ENCODE measurements around the gene PEX16.

PEX16 gene

GRCh38 chr11:45887587-45887986 is 30.1 kb downstream of the PEX16 start:
- Mint-ChIP-seq H3K4me1 (ENCODE audit: low read depth) (peaks cover 1% of the 10 kb centered on the region), H3K27ac (no peak overlapping the region), H3K36me3 (ENCODE audit: low read depth) (no peaks in the 10 kb centered on the region), H3K27me3 (ENCODE audit: low read depth) (peaks cover 4% of the 10 kb centered on the region), H3K4me3 (no peak overlapping the region), H3K9me3 (no peaks in the 10 kb centered on the region)
- no peak for DNase-seq (ENCODE audit: low spot score)

- Mint-ChIP-seq H3K9me3 (no peaks in the 10 kb centered on the region), H3K4me3 (peak overlapping the region; percentile 35), H3K27ac (no peak overlapping the region), H3K36me3 (ENCODE audit: low read depth) (peaks cover 2% of the 10 kb centered on the region), H3K4me1 (ENCODE audit: low read depth) (peaks cover 1% of the 10 kb centered on the region), H3K27me3 (ENCODE audit: low read depth) (peaks cover 4% of the 10 kb centered on the region)
- DNase-seq (ENCODE audit: low spot score), result no peak
These were observed 30.7 kb downstream of the PEX16 start for GRCh38 chr11:45886816-45887520.

GRCh38 chr11:45885921-45886721 is 31.6 kb downstream of the PEX16 start:
- Mint-ChIP-seq H3K27ac (no peak overlapping the region), H3K36me3 (ENCODE audit: low read depth) (peaks cover 2% of the 10 kb centered on the region), H3K4me3 (peak overlapping the region; percentile 35), H3K9me3 (no peaks in the 10 kb centered on the region), H3K4me1 (ENCODE audit: low read depth) (peaks cover 1% of the 10 kb centered on the region), H3K27me3 (ENCODE audit: low read depth) (peaks cover 4% of the 10 kb centered on the region)
- no peak for DNase-seq (ENCODE audit: low spot score)

- H3K4me3 Mint-ChIP-seq, result peak within 1 kb of the TSS; percentile 53
- no peak within 1 kb of the TSS for H3K27ac Mint-ChIP-seq
- H3K27me3 Mint-ChIP-seq (ENCODE audit: low read depth), result peaks cover 4% of the 10 kb centered on the region
- peaks cover 4% of the 10 kb centered on the region for H3K36me3 Mint-ChIP-seq (ENCODE audit: low read depth)
- peaks cover 1% of the 10 kb centered on the region for H3K4me1 Mint-ChIP-seq (ENCODE audit: low read depth)
- H3K9me3 Mint-ChIP-seq, result no peaks in the 10 kb centered on the region
- DNase-seq (ENCODE audit: low spot score), result peak; percentile 39
These were observed 32.3 kb downstream of the PEX16 start, which contains the start of gene MAPK8IP1 for GRCh38 chr11:45885274-45885920. TSS of gene MAPK8IP1 (plus strand) at chr11:45885651. CDS start at chr11:45885821, 170 bp downstream.

GRCh38 chr11:45884596-45885185 is 33.0 kb downstream of the PEX16 start:
- Mint-ChIP-seq H3K27me3 (ENCODE audit: low read depth) (peaks cover 4% of the 10 kb centered on the region), H3K27ac (no peak overlapping the region), H3K4me1 (ENCODE audit: low read depth) (peaks cover 1% of the 10 kb centered on the region), H3K4me3 (peak overlapping the region; percentile 53), H3K36me3 (ENCODE audit: low read depth) (peaks cover 4% of the 10 kb centered on the region), H3K9me3 (no peaks in the 10 kb centered on the region)
- DNase-seq (ENCODE audit: low spot score), result no peak

- DNase-seq (ENCODE audit: low spot score), result no peak
- H3K27me3 Mint-ChIP-seq (ENCODE audit: low read depth), result peaks cover 4% of the 10 kb centered on the region
- H3K4me1 Mint-ChIP-seq (ENCODE audit: low read depth), result peaks cover 1% of the 10 kb centered on the region
- H3K27ac Mint-ChIP-seq, result no peak overlapping the region
- H3K9me3 Mint-ChIP-seq, result no peaks in the 10 kb centered on the region
- peaks cover 4% of the 10 kb centered on the region for H3K36me3 Mint-ChIP-seq (ENCODE audit: low read depth)
- no peak overlapping the region for H3K4me3 Mint-ChIP-seq
These were observed 35.8 kb downstream of the PEX16 start for GRCh38 chr11:45881708-45882368.

- peaks cover 4% of the 10 kb centered on the region for H3K36me3 Mint-ChIP-seq (ENCODE audit: low read depth)
- H3K9me3 Mint-ChIP-seq, result no peaks in the 10 kb centered on the region
- H3K27ac Mint-ChIP-seq, result no peak overlapping the region
- H3K4me3 Mint-ChIP-seq, result no peak overlapping the region
- H3K27me3 Mint-ChIP-seq (ENCODE audit: low read depth), result no peaks in the 10 kb centered on the region
- DNase-seq (ENCODE audit: low spot score), result no peak
- H3K4me1 Mint-ChIP-seq (ENCODE audit: low read depth), result peaks cover 1% of the 10 kb centered on the region
These were observed 36.7 kb downstream of the PEX16 start for GRCh38 chr11:45880772-45881570.

- Mint-ChIP-seq H3K27me3 (ENCODE audit: low read depth) (no peaks in the 10 kb centered on the region), H3K4me3 (no peak overlapping the region), H3K9me3 (no peaks in the 10 kb centered on the region), H3K36me3 (ENCODE audit: low read depth) (peaks cover 8% of the 10 kb centered on the region), H3K4me1 (ENCODE audit: low read depth) (no peaks in the 10 kb centered on the region), H3K27ac (no peak overlapping the region)
- DNase-seq (ENCODE audit: low spot score), result no peak
These were observed 37.6 kb downstream of the PEX16 start for GRCh38 chr11:45879803-45880686.

GRCh38 chr11:45877845-45878244 is 39.8 kb downstream of the PEX16 start:
- Mint-ChIP-seq H3K4me1 (ENCODE audit: low read depth) (no peaks in the 10 kb centered on the region), H3K4me3 (no peak overlapping the region), H3K27ac (no peak overlapping the region), H3K27me3 (ENCODE audit: low read depth) (no peaks in the 10 kb centered on the region), H3K9me3 (no peaks in the 10 kb centered on the region), H3K36me3 (ENCODE audit: low read depth) (peaks cover 14% of the 10 kb centered on the region)
- no peak for DNase-seq (ENCODE audit: low spot score)

GRCh38 chr11:45877221-45877620 is 40.5 kb downstream of the PEX16 start:
- no peaks in the 10 kb centered on the region for H3K9me3 Mint-ChIP-seq
- no peak overlapping the region for H3K27ac Mint-ChIP-seq
- peaks cover 14% of the 10 kb centered on the region for H3K36me3 Mint-ChIP-seq (ENCODE audit: low read depth)
- H3K27me3 Mint-ChIP-seq (ENCODE audit: low read depth), result no peaks in the 10 kb centered on the region
- no peaks in the 10 kb centered on the region for H3K4me1 Mint-ChIP-seq (ENCODE audit: low read depth)
- H3K4me3 Mint-ChIP-seq, result no peak overlapping the region
- no peak for DNase-seq (ENCODE audit: low spot score)

- no peak for DNase-seq (ENCODE audit: low spot score)
- no peaks in the 10 kb centered on the region for H3K4me1 Mint-ChIP-seq (ENCODE audit: low read depth)
- no peak overlapping the region for H3K4me3 Mint-ChIP-seq
- H3K36me3 Mint-ChIP-seq (ENCODE audit: low read depth), result peaks cover 14% of the 10 kb centered on the region
- no peaks in the 10 kb centered on the region for H3K27me3 Mint-ChIP-seq (ENCODE audit: low read depth)
- H3K9me3 Mint-ChIP-seq, result no peaks in the 10 kb centered on the region
- H3K27ac Mint-ChIP-seq, result no peak overlapping the region
These were observed 41.3 kb downstream of the PEX16 start for GRCh38 chr11:45876401-45876800.

- H3K36me3 Mint-ChIP-seq (ENCODE audit: low read depth), result peaks cover 33% of the 10 kb centered on the region
- H3K27me3 Mint-ChIP-seq (ENCODE audit: low read depth), result no peaks in the 10 kb centered on the region
- H3K4me1 Mint-ChIP-seq (ENCODE audit: low read depth), result no peaks in the 10 kb centered on the region
- H3K27ac Mint-ChIP-seq, result no peak overlapping the region
- no peaks in the 10 kb centered on the region for H3K9me3 Mint-ChIP-seq
- DNase-seq (ENCODE audit: low spot score), result peak; percentile 7
- H3K4me3 Mint-ChIP-seq, result no peak overlapping the region
These were observed 44.9 kb downstream of the PEX16 start for GRCh38 chr11:45872651-45873356.

All from T-helper 2 cell treated with Interferon-gamma antibody and Interleukin-4, amounts not matched to agents 5 μg/mL and 100 μg/mL, for 36 hours (primary cell).